ENCODE results near the gene FAT2. TPM values are rescaled to one million over a fixed set of nuclear protein-coding genes. Genes with fewer than 3 reads are reported as not detected.

The FAT2 gene
- total and polyA plus RNA-seq, 2 experiments from 2014 or later: 0.06 to 0.59 TPM

- Mint-ChIP-seq H3K27ac (no peak overlapping the region), H3K9me3 (no peaks in the 10 kb centered on the region), H3K4me1 (no peaks in the 10 kb centered on the region), H3K36me3 (ENCODE audit: low read depth) (no peaks in the 10 kb centered on the region), H3K27me3 (ENCODE audit: insufficient read depth, low read depth, poor library complexity) (peaks cover 2% of the 10 kb centered on the region), H3K4me3 (no peak overlapping the region)
- H3K9me2 ChIP-seq (ENCODE audit: insufficient read depth): 0 out of 2 replicates have a peak, but pooled peaks cover 2% of the 10 kb centered on the region
- no peak for ATAC-seq
- no peak overlapping the region for H2AFZ ChIP-seq
- no peaks in the 10 kb centered on the region for H3K4me1 ChIP-seq (ENCODE audit: insufficient read depth)
- no peaks in the 10 kb centered on the region for H3K36me3 ChIP-seq (ENCODE audit: insufficient read depth)
- no peaks in the 10 kb centered on the region for H3K27me3 ChIP-seq (ENCODE audit: insufficient read depth)
- H3K79me2 ChIP-seq (replicated peaks; ENCODE audit: insufficient read depth): no peaks in the 10 kb centered on the region
- H3K4me3 ChIP-seq: no peak overlapping the region
- TF ChIP-seq EZH2phosphoT487 (IDR thresholded peaks at IDR 0.05; ENCODE audit: unreplicated experiment): no peak
- TF ChIP-seq CREB1 (CRISPR knock-in tag; IDR thresholded peaks at IDR 0.05; ENCODE audit: low read depth): no peak
- TF ChIP-seq POLR2AphosphoS5 (IDR thresholded peaks at IDR 0.05; ENCODE audit: low read depth): no peak
- TF ChIP-seq JUNB (IDR thresholded peaks at IDR 0.05; ENCODE audit: unreplicated experiment): no peak
- no peak for TF ChIP-seq ZNF462 (CRISPR knock-in tag; IDR thresholded peaks at IDR 0.05)
- no peak for TF ChIP-seq NANOG (IDR thresholded peaks at IDR 0.05; ENCODE audit: borderline replicate concordance)
- no peak for TF ChIP-seq ZNF114 (CRISPR knock-in tag; IDR thresholded peaks at IDR 0.05)
- no peak for TF ChIP-seq ZNF331 (CRISPR knock-in tag; IDR thresholded peaks at IDR 0.05; ENCODE audit: low read depth)
- TF ChIP-seq EZH2 (IDR thresholded peaks at IDR 0.05; ENCODE audit: low read depth, unreplicated experiment): no peak
- TF ChIP-seq, protein P1, sequence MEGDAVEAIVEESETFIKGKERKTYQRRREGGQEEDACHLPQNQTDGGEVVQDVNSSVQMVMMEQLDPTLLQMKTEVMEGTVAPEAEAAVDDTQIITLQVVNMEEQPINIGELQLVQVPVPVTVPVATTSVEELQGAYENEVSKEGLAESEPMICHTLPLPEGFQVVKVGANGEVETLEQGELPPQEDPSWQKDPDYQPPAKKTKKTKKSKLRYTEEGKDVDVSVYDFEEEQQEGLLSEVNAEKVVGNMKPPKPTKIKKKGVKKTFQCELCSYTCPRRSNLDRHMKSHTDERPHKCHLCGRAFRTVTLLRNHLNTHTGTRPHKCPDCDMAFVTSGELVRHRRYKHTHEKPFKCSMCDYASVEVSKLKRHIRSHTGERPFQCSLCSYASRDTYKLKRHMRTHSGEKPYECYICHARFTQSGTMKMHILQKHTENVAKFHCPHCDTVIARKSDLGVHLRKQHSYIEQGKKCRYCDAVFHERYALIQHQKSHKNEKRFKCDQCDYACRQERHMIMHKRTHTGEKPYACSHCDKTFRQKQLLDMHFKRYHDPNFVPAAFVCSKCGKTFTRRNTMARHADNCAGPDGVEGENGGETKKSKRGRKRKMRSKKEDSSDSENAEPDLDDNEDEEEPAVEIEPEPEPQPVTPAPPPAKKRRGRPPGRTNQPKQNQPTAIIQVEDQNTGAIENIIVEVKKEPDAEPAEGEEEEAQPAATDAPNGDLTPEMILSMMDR (conservative IDR thresholded peaks at IDR 0.05; ENCODE audit: low read depth in 2 of 2): no peak
- TF ChIP-seq, protein P2, sequence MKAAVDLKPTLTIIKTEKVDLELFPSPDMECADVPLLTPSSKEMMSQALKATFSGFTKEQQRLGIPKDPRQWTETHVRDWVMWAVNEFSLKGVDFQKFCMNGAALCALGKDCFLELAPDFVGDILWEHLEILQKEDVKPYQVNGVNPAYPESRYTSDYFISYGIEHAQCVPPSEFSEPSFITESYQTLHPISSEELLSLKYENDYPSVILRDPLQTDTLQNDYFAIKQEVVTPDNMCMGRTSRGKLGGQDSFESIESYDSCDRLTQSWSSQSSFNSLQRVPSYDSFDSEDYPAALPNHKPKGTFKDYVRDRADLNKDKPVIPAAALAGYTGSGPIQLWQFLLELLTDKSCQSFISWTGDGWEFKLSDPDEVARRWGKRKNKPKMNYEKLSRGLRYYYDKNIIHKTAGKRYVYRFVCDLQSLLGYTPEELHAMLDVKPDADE (IDR thresholded peaks at IDR 0.05): no peak
- TF ChIP-seq STAT1 (IDR thresholded peaks at IDR 0.05; ENCODE audit: unreplicated experiment): no peak
- TF ChIP-seq REST (IDR thresholded peaks at IDR 0.05; ENCODE audit: unreplicated experiment): no peak
- DNase-seq (ENCODE audit: low spot score): no peak
- H4K20me1 ChIP-seq (replicated peaks; ENCODE audit: insufficient read depth): no peaks in the 10 kb centered on the region
- no peaks in the 10 kb centered on the region for H3F3A ChIP-seq (replicated peaks; ENCODE audit: low read depth)
- H3K4me2 ChIP-seq: no peak overlapping the region
- H3K27ac ChIP-seq (ENCODE audit: low read depth): no peak overlapping the region
Measured at GRCh38 chr5:151607304-151607703, 16.2 kb upstream of the FAT2 start.
